Activated CD4-positive, alpha-beta T cell treated with anti-CD3 and anti-CD28 coated beads, Interleukin-2, amount 10 ng/mL, durations not matched to agents 24 days and 14 days (primary cell): ENCODE data around the gene TULP1. TPM values are rescaled to one million over a fixed set of nuclear protein-coding genes. Genes with fewer than 3 reads are reported as not detected.
A peak's percentile ranks its signal among the peaks of the same experiment; 100 is the strongest.

ENCODE experiments used
- DNase-seq: peaks from one replicate; pipeline ENCODE4 v3.0.0; 2022
- H3K27ac Mint-ChIP-seq: one replicate; pipeline ENCODE4 v1.8.0; 2022; ENCODE audit warnings: mild to moderate bottlenecking, mixed read lengths
- H3K27me3 Mint-ChIP-seq: one replicate; pipeline ENCODE4 v1.8.0; 2022; ENCODE audit warnings: mixed read lengths
- H3K36me3 Mint-ChIP-seq: one replicate; pipeline ENCODE4 v1.8.0; 2022; ENCODE audit warnings: low read depth, mild to moderate bottlenecking, mixed read lengths
- H3K4me1 Mint-ChIP-seq: one replicate; pipeline ENCODE4 v1.8.0; 2021; ENCODE audit warnings: mixed read lengths
- H3K4me3 Mint-ChIP-seq: one replicate; pipeline ENCODE4 v1.8.0; 2022; ENCODE audit warnings: mild to moderate bottlenecking, moderate library complexity, mixed read lengths
- H3K9me3 Mint-ChIP-seq: one replicate; pipeline ENCODE4 v1.8.0; 2021; ENCODE audit warnings: mixed read lengths
- intact Hi-C: fragments of 100-400 bp; cut with micrococcal nuclease; formaldehyde crosslinking; loops from one replicate; pipeline ENCODE4 v1.15.1; 2023
- total RNA-seq: library from RNA; stranded (reverse); gene quantifications from 2 replicates; pipeline ENCODE4 v1.2.3, GENCODE V29; 2022

Gene TULP1
- total RNA-seq: not detected in 2 replicates

DNA sequence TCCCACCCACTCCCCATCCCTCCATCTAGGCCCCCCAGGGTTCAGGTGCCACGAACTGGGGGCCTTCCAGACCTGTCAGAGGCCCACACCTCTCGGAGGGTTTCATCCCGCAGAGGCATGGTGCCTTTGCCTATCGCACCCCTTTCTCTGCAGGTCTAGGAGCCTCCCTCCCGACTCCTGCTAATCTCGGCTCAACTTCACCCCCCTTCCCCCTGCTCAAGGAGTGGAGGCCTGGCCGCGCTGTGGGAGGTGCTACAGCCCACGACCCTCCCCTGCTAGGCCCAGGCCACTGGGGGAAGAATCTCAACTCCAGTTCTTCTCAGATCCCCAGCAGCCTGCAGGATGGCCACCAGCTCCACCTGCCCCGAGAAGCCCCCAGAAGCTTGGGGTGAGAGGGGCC, at the start of gene TULP1:
TULP1 (minus strand) TSS at position 157 of the 400 bp plus-strand sequence; CDS start at position 119, 38 bp downstream.
- Mint-ChIP-seq H3K27me3 (peaks cover 43% of the 10 kb centered on the region), H3K36me3 (no peaks in the 10 kb centered on the region), H3K4me3 (no peak within 1 kb of the TSS), H3K27ac (no peak within 1 kb of the TSS), H3K9me3 (no peaks in the 10 kb centered on the region), H3K4me1 (peaks cover 2% of the 10 kb centered on the region)
- intact Hi-C loops: no loop called here
- no peak for DNase-seq

DNA sequence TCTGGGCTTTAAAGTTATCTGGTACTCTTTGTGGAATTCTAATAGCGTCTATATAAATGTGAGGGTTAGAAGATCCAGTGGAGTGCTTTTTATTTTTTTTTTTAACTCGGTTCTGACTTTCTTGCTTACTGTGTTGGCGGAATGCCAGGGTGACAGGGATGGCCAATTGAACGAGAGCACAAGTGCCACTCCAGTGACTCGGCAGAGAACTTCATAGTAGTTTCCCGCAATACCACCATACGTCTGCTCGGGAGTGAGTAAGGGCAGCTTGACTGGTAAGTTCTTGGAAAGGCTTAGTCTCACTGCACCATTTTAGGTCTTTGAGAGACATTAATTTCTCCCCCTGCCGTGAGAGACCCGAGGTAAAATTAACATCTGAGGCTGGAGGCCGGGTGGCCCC, 49.4 kb upstream of the TULP1 start:
- intact Hi-C loops: no loop called here
- Mint-ChIP-seq H3K4me1 (no peaks in the 10 kb centered on the region), H3K36me3 (no peaks in the 10 kb centered on the region), H3K27ac (no peak overlapping the region), H3K4me3 (no peak overlapping the region), H3K27me3 (peaks cover 27% of the 10 kb centered on the region), H3K9me3 (no peaks in the 10 kb centered on the region)
- DNase-seq: no peak

DNA sequence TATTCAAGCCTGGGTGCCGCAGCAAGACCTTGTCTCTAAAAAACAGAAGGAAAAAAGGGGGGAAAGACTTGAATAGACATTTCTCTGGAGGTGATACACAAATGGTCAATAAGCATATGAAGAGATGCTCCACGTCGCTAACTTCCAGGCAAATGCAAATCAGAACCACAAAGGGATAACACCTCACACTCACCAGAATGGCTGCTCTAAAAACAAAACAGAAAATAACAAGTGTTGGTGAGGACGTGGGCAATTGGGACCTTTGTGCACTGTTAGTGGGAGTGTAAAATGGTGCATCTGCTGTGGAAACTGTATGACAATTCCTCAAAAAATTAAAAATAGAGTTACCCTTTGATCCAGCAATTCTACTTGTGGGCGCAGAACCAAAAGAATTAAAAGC, 48.4 kb upstream of the TULP1 start:
- Mint-ChIP-seq H3K27ac (no peak overlapping the region), H3K9me3 (no peaks in the 10 kb centered on the region), H3K4me1 (no peaks in the 10 kb centered on the region), H3K27me3 (peaks cover 25% of the 10 kb centered on the region), H3K4me3 (no peak overlapping the region), H3K36me3 (no peaks in the 10 kb centered on the region)
- intact Hi-C loops: no loop called here
- no peak for DNase-seq

DNA sequence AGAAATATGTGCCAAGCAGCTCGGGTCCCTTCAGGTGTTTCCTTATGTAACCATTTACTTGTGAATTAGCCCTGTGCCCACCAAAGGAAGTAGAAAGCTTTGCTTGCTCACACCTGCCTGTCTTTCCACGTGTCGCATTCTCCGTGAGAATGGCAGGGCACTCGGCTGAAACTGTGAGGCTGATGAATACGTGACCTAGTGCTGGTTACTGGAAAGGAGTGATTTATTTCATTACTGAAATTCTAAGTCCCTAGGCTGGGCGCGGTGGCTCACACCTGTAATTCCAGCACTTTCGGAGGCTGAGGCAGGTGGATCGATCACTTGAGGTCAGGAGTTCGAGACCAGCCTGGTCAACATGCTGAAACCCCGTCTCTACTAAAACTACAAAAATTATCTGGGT, 45.9 kb upstream of the TULP1 start:
- H3K4me1 Mint-ChIP-seq: no peaks in the 10 kb centered on the region
- H3K36me3 Mint-ChIP-seq: no peaks in the 10 kb centered on the region
- DNase-seq: no peak
- H3K27ac Mint-ChIP-seq: no peak overlapping the region
- intact Hi-C loops: no loop called here
- no peaks in the 10 kb centered on the region for H3K9me3 Mint-ChIP-seq
- peaks cover 8% of the 10 kb centered on the region for H3K27me3 Mint-ChIP-seq
- no peak overlapping the region for H3K4me3 Mint-ChIP-seq

DNA sequence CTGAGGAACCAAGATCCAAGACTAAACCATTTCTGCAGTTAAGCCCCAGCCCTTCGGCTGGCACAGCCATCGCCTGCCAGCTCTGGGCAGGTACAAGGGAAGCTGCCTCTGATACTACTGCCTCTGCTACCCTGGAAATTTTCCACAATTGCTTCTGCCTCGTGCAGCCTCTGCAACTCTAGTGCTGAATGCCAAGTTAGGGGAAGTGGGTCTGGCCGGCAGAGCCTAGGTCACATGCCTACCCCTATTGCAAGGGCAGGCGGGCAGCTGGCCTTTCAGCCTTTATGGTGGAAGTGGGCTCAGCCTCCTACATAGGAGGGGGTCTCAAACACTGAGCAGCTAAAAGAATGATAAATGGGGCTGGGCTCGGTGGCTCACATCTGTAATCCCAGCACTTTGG, 44.5 kb upstream of the TULP1 start:
- Mint-ChIP-seq H3K4me1 (no peaks in the 10 kb centered on the region), H3K9me3 (no peaks in the 10 kb centered on the region), H3K36me3 (no peaks in the 10 kb centered on the region), H3K27ac (no peak overlapping the region), H3K4me3 (no peak overlapping the region), H3K27me3 (peaks cover 1% of the 10 kb centered on the region)
- intact Hi-C loops: no loop called here
- DNase-seq: no peak

DNA sequence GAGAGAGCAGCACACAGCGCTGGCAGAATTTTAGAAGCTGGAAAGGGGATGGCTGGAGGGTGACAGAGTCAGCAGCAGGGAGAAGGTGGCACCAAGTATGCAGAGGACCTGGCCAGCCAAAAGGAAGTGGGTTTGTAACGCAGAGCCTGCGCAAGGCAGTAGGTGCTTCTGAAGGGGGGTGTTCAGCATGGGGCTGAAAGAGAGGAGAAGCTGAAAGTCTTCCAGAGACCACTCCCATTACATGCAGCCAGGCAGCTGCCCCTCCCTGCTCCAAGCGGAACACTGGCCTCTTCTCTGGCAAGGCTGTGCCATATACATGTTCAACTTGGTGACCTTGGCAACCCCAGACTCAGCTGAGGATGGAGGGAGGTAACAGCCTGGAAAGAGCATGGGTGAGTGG, 42.1 kb upstream of the TULP1 start:
- intact Hi-C loops: no loop called here
- H3K27me3 Mint-ChIP-seq: peaks cover 6% of the 10 kb centered on the region

DNA sequence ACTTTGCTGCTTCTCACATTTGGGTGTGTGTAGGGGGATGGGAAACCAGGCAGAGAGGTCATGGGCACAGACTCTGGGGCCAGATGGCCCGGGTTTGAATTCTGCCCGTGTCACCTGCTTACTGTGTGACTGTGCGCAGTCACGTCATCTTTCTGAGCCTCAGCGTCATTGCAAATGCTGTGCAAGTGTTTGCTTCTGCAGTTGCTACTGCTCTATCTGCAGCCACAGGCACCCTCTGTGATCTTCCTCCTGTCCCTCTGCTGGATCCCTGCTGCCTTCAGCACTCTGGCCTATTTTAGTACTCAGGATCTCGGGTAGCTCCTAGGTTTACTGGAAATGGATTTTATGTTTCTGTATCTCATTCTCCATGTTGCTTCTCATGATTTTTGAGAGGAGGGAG, 40.6 kb upstream of the TULP1 start:
- no peak overlapping the region for H3K4me3 Mint-ChIP-seq
- H3K9me3 Mint-ChIP-seq: peaks cover 5% of the 10 kb centered on the region
- intact Hi-C loops: no loop called here
- H3K27ac Mint-ChIP-seq: no peak overlapping the region
- DNase-seq: no peak
- H3K27me3 Mint-ChIP-seq: peaks cover 5% of the 10 kb centered on the region
- no peaks in the 10 kb centered on the region for H3K4me1 Mint-ChIP-seq
- peaks cover 3% of the 10 kb centered on the region for H3K36me3 Mint-ChIP-seq

More for the DNA sequence above, 42.1 kb upstream of the TULP1 start:
- no peak for DNase-seq
- Mint-ChIP-seq H3K27ac (no peak overlapping the region), H3K4me3 (no peak overlapping the region), H3K36me3 (peaks cover 3% of the 10 kb centered on the region), H3K9me3 (peaks cover 5% of the 10 kb centered on the region), H3K4me1 (no peaks in the 10 kb centered on the region)

DNA sequence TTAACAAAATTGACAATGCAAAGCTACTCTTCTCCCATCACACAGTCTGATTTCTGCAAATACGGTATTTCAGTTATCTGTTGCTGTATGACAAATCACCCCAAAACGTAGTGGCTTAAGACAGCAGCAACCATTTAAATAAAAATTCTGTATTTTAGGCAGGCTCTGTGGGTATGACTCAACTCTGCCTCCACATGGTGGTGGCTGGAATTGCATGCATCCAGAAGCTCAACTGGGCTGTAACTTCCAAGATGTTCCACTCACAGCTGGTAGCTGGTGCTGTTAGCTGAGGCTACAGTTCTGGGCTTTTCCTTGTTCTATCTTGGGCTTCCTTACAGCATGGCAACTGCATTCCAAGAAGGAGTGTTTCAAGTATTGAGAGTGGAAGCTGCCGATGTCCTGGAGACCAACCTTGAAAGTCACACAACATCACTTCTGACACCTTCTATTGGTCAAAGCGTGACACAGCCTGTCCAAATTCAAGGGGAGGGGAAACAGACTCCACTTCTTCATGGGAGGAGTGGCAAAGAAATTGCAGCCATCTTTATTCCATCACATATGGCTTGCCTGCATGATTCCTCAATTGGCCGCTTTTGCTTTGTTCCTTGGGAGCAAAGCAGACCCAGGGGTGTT, 39.7 kb upstream of the TULP1 start:
- peak; percentile 88 for DNase-seq
- Mint-ChIP-seq H3K4me1 (no peaks in the 10 kb centered on the region), H3K4me3 (no peak overlapping the region), H3K27ac (no peak overlapping the region), H3K36me3 (peaks cover 3% of the 10 kb centered on the region), H3K27me3 (peaks cover 12% of the 10 kb centered on the region), H3K9me3 (peaks cover 5% of the 10 kb centered on the region)
- intact Hi-C loops: loop anchor here (1.0 kb wide), 1 partner anchor 29 kb away; no protein-coding TSS in a partner anchor

DNA sequence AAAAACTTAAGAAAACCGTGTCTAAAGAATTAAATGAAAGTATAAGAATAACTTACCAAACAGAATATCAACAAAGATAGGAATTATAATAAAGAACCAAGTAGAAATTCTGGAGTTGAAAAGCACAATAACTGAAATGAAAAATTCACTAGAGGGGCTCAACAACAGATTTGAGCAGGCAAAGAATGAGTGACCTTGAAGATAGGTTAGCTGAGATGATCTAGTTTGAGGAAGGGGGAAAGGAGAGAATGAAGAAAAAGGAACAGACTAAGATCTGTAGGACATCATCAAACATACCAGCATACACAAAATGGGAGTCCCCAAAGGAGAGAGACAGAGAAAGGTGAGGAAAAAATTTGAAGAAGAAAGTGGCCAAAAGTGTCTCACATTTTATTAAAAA, 37.7 kb upstream of the TULP1 start:
- Mint-ChIP-seq H3K36me3 (peaks cover 3% of the 10 kb centered on the region), H3K9me3 (peaks cover 5% of the 10 kb centered on the region), H3K27ac (no peak overlapping the region), H3K4me3 (no peak overlapping the region), H3K4me1 (no peaks in the 10 kb centered on the region), H3K27me3 (peaks cover 12% of the 10 kb centered on the region)
- DNase-seq: no peak
- intact Hi-C loops: no loop called here

DNA sequence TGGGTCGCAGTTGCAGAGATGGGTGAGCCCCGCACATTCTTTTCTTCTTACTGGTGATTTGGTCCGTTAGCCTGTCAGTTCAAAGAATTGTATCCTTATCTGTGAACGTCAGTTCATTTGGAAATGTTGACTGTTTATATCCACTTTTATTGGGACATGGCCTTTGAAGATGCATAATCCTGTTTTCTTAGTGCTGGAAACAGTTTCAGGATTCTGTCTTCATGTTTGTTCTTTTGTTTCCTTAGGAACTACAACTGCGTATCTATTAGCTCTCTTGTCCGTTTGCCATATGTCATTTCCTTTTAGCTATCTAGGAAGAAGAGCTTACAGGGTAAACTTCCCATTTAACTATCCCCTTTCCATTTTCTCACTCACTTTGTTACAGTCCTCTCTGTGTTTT, 35.0 kb upstream of the TULP1 start:
- Mint-ChIP-seq H3K36me3 (peaks cover 3% of the 10 kb centered on the region), H3K4me3 (no peak overlapping the region), H3K4me1 (peaks cover 5% of the 10 kb centered on the region), H3K27ac (no peak overlapping the region), H3K9me3 (peaks cover 5% of the 10 kb centered on the region), H3K27me3 (peaks cover 12% of the 10 kb centered on the region)
- DNase-seq: no peak
- intact Hi-C loops: no loop called here

DNA sequence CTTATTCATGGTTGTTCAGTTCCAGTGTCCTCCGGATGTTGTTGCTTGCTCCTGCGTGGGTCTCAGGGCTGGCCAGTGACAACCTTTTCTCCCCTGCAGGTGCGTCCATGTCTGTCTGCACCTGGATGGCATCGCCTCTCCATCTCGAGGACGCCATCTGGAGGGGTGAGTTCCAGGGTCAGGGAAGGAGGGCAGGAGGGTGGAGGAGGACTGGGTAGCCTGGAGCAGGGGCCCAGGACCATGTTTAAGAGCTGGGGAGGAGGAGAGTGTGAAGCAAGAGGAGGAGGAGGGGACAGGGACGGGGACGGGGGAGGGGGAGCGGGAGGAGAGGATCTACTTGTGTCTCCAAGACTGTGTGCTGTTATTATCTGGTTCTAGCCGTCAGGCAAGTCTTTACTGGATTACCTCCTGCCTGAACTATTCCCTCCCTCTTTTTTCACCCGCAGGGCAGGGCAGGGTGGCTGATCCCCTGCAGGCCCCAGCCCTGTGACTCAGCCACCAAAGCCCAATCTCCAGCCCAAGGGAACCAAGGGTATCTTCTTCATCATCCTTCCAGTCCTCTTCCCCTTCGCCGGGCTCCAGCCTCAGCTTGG, 32.2 kb upstream of the TULP1 start:
- H3K36me3 Mint-ChIP-seq: no peaks in the 10 kb centered on the region
- H3K27ac Mint-ChIP-seq: no peak overlapping the region
- peaks cover 8% of the 10 kb centered on the region for H3K27me3 Mint-ChIP-seq
- H3K4me3 Mint-ChIP-seq: no peak overlapping the region
- peaks cover 5% of the 10 kb centered on the region for H3K4me1 Mint-ChIP-seq
- intact Hi-C loops: no loop called here
- no peaks in the 10 kb centered on the region for H3K9me3 Mint-ChIP-seq
- no peak for DNase-seq

DNA sequence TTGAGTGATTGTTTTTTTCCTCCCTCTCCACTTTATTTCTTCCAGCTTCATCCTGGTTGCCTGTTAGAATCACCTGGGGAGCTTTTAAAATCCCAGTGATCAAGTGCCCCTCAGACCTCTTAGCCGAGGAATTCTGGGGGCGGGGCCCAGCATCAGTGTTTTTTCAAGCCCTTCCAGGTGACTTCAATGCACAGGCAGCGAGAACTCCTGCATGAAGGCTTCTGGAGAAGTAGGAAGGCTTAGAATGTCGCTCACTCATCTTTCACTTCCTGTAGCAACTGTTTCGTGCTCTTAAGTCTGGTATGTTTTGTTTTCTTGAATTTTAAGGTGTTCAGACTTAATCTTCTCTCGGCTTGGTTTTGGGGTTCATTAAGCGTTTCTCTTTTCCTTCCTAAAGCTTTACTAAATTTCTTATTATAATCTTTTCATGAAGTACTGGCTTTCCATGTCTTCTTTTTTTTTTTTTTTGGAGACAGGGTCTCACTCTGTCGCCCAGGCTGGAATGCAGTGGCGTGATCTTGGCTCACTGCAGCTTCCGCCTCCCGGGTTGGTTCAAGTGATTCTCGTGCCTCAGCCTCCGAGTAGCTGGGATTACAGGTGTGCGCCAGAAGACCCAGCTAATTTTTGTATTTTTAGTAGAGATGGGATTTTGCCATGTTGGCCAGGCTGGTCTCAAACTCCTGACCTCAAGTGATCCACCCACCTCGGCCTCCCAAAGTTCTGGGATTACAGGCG, 30.9 kb upstream of the TULP1 start:
- no peaks in the 10 kb centered on the region for H3K9me3 Mint-ChIP-seq
- no peaks in the 10 kb centered on the region for H3K36me3 Mint-ChIP-seq
- H3K27me3 Mint-ChIP-seq: peaks cover 10% of the 10 kb centered on the region
- H3K4me3 Mint-ChIP-seq: no peak overlapping the region
- intact Hi-C loops: no loop called here
- H3K27ac Mint-ChIP-seq: no peak overlapping the region
- no peak for DNase-seq
- peaks cover 5% of the 10 kb centered on the region for H3K4me1 Mint-ChIP-seq

DNA sequence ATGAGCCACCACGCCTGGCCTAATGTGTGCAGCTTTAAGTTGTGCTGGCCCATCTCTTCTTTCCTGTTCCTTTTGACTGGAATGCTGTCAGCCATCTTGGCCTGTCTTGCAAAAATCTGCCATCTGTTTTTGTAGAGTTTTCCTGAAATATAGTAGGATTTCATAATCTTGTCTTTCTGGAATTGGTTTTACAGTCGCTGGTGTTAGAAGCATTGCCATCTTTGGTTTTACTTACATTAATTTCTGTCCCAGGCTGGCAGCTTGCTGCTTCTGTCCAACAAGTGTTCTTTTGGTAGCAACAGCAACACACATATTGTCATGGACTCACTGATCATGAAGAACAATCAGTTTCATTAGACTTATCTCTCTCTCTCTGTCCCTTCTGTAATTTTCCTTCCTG, 29.1 kb upstream of the TULP1 start:
- DNase-seq: no peak
- H3K27ac Mint-ChIP-seq: no peak overlapping the region
- H3K36me3 Mint-ChIP-seq: no peaks in the 10 kb centered on the region
- peaks cover 5% of the 10 kb centered on the region for H3K4me1 Mint-ChIP-seq
- H3K9me3 Mint-ChIP-seq: no peaks in the 10 kb centered on the region
- intact Hi-C loops: no loop called here
- peaks cover 3% of the 10 kb centered on the region for H3K27me3 Mint-ChIP-seq
- no peak overlapping the region for H3K4me3 Mint-ChIP-seq

DNA sequence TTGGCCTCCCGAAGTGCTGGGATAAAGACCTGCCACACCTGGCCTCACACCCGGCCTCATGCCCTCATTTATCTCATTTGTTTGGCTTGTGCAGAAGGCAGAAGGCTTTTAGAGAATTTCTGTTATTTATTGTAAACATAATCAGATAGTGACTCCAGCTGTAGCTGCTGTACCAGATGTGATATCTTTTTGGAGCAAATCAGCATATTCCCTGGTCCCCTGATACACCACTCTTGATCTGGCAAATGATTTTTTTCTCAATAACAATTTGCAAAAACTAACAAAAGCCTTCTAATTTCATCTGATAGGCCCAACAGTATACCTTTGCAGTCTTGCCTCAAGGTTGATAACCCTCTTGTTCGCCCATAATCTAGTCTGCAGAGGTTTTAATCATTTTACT, 26.5 kb upstream of the TULP1 start:
- no peak overlapping the region for H3K4me3 Mint-ChIP-seq
- H3K27me3 Mint-ChIP-seq: peaks cover 14% of the 10 kb centered on the region
- H3K27ac Mint-ChIP-seq: no peak overlapping the region
- no peak for DNase-seq
- peaks cover 11% of the 10 kb centered on the region for H3K4me1 Mint-ChIP-seq
- H3K9me3 Mint-ChIP-seq: no peaks in the 10 kb centered on the region
- intact Hi-C loops: no loop called here
- no peaks in the 10 kb centered on the region for H3K36me3 Mint-ChIP-seq
